HG03039 (cell line): ENCODE data around the gene AMH.

Experiments
- ATAC-seq: cut with Tn5 transposase; IDR thresholded peaks from one replicate; pipeline ENCODE4 v1.9.1; 2021; ENCODE audit warnings: mild to moderate bottlenecking, moderate library complexity; ENCODE audit not compliant: unreplicated experiment

AMH gene

DNA sequence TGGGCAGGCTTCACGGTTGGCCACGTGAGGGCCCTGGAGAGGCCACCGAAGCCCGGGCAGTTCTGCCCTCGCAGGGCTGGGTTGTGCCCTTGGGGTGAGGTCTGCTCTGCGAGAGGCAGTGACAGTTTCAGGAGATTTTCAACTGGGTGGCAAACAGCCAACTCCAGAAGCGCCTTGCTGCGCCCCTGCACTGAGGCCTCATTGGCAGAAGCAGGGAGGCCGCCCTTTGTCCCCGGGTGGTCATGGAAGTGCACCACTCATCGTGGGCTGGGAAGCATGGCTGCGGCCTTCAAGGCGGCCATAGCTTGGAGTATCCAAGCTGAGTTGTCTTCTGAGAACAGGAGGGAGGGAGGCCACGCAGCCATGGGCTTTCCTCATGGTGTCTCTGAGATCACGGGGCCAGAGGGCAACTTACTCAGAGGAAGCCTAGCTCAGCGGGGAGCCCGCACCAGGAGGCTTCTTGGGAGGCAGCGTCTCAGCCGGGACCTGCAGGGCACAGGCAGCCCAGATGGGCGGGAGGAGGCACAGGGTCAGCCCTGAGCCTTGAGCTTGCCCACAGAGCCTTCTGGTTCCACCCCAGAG lies 27.8 kb upstream of the AMH start:
- no peak for ATAC-seq

GRCh38 chr19:2221918-2222317 lies 27.2 kb upstream of the AMH start:
- no peak for ATAC-seq

DNA sequence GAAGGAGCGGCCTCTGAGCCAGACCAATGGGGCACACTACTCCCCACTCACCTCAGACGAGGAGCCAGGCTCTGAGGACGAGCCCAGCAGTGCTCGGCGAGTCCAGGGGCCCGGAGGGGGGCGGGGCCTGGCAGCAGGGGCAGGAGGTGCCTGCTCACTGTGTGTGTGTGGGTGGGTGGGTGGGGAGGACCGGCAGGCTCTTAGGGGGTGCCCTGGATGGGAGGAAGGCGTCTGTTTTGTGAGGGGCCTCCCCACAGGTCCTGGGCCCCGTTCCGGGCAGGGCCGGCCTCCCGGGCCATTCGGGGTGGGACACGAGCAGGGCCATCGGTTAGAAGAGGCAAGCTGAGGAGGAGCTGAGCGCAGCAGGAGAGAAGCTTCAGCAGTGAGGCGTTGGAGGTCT lies 25.7 kb upstream of the AMH start:
- ATAC-seq: no peak

DNA sequence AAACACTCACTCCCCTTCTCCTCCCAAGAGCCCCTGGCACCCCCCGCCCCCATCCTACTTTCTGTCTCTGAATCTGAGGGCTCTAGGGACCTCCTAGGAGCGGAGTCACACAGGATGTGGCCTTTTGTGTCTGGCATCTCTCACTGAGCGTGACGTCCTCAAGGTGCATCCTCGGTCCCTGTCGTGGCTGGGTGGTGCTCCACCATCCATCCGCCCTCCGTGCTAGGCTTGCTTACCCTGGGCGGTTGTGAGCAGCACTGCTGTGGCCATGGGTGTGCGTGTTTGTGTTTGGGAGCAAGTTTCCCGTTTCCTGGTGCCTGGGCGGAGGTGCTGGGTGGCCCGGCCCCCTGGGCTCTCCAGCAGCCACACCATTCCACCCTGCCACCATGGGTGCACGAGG lies 25.2 kb upstream of the AMH start:
- ATAC-seq: no peak

DNA sequence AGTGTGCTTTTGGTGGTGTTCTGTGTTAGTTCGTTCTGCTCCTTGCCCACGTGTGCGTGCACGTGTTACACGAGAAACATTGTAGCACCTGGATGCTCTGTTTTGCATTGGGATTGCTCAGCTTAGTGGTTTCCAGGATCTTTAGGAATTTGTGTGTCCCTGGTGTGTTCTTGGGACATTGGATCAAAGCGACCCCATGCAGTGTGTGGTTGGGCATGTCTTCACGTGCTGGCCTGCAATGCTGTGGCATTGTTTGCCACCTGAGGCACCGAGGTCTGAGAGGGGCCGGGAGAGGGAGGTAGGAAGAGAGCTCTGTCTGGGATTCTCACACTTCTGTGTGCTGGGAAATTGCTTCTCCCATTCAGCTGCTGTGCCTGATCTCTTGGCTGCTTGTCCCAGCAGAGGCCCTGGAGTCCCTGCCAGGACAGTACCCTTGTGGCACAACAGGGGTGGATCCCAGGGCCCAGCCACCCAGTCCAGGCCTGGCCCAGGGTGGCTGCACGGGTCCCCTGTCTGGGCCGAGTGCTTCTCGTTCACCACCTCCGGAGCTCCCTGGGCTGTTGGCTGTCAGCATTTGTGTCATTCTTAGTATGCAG lies 24.3 kb upstream of the AMH start:
- no peak for ATAC-seq

DNA sequence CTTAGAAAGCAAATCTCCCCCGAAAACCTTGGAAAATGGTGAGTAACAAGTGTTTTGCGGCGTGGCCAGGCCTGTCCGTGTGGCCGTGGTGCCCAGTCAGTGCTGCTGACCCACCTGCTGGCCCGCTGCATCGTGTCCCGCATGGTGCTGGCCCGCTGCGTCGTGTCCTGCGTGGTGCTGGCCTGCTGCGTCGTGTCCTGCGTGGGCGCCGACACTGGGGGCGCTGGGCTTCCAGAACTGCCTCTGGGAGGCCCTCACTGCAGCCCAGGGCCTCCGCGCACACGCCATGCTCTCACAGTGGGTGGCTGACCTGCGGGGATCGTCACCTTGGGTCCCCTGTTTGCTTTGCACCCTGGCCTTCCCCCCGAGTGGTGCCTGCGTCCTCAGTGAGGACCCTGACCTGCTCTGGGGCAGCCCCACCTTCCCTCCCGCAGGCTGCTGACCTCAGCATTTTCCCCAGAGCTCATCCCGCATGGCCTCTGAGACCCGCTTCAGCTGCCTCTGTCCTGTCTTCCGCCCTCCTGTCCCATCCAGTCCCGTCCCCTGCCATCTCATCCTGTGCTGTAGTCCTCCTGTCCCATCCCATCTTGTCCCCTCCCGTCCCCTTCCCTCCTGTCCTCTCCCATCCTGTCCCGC lies 23.6 kb upstream of the AMH start:
- no peak for ATAC-seq

GRCh38 chr19:2226051-2226839 lies 22.9 kb upstream of the AMH start:
- no peak for ATAC-seq

- ATAC-seq: no peak
Measured at GRCh38 chr19:2226840-2227360, 22.2 kb upstream of the AMH start.

- no peak for ATAC-seq
Measured at GRCh38 chr19:2227415-2228156, 21.5 kb upstream of the AMH start.

- no peak for ATAC-seq
Measured at GRCh38 chr19:2228157-2229030, 20.7 kb upstream of the AMH start.

DNA sequence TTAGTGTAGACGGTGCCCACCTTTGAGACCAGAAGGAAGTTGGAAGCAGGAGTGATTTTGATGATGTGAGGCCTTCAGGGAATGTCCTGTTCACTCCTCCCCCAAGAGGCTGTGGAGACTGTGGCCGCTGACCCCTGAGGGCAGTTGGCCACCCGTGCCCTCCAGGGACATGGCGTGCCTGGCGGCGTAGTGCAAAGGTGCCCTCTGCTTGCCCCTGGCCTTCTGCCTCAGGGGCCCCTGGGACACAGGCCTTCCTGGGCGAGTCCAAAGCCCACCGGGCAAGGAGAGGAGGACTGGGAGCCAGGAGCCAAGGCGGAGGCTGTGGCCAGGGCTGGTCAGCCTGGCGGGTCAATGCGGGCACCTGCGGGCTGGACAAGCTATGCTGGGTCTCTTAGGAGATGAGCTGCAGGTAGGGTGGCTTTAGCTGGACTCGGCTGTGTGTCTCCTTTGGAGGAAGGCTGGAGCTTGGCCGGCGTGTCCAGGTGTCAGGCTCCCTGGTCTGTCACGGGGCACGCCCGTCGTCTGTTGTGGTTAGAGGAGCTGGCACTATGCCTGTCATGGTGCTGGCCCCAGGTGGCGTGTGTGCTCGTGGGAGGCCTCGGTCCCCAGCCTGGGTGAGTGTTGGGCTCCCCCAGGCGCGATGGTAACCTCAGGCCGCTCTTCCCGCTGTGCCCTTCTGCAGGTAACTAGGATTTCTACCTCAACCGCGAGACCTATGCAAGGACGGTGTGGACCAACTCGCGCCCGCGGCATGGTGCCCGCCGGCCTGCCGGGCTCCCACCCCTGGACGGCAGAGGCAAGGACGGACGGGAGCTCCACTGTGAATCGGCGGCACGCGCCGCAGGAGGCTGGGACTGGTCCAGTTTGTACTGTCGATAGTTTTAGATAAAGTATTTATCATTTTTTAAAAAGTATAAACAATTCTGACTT lies 19.8 kb upstream of the AMH start:
- ATAC-seq: no peak

GRCh38 chr19:2230033-2230531 lies 19.0 kb upstream of the AMH start:
- no peak for ATAC-seq

- no peak for ATAC-seq
Measured at GRCh38 chr19:2230807-2231533, 18.2 kb upstream of the AMH start.

- no peak for ATAC-seq
Measured at GRCh38 chr19:2231621-2232221, 17.4 kb upstream of the AMH start.

GRCh38 chr19:2232286-2233151 lies 16.6 kb upstream of the AMH start:
- no peak for ATAC-seq

DNA sequence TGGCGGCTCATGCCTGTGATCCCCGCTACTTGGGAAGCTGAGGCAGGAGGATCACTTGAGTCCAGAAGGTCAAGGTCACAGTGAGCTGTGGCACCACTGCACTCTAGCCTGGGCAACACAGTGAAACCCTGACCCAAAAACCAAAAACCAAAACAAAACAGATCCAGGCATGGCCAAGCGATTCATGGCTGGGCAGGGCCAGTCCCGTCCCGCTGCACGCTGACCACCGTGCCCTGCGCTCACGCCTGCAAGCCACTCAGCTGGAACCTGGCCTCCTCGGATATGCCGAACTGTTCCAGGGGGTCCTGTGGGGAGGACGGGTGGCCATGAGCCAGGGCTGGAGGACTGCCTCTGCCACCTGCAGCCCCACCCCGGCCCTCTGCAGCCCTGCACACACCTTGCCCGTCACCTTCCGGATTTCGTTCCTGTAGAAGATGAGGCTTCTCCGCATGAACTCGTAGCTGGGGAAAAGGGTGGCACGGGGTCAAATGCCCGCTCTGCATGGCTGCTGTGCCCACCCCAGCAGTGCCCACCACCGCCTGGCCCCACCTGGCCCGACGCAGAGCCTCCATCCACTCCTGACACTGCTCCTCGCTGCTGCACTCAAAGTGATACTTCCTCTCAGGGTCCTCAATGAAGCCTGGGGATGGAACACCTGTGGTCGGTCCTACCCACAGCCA lies 15.4 kb upstream of the AMH start:
- ATAC-seq: no peak
